ENCODE data around the gene PPARA. TPM values are rescaled to one million over a fixed set of nuclear protein-coding genes. Genes with fewer than 3 reads are reported as not detected.

PPARA gene
- total and polyA plus RNA-seq, 2 donors (not counting 1 experiment from before 2014, with no cell fraction given), result 4.1 to 29.8 TPM

GRCh38 chr22:46180370-46181137, 30.2 kb downstream of the PPARA start:
- ChIA-PET POLR2A (no interaction called here), CTCF (no interaction called here)
- Histone ChIP-seq H3K4me3 (ENCODE audit: control extremely low read depth in 1 of 5, extremely low read depth in 1 of 5, insufficient read depth in 1 of 5, low read depth in 2 of 5, low read length in 4 of 5) (no peak overlapping the region), H4K20me1 (ENCODE audit: control insufficient read depth, insufficient read depth, low read length, poor library complexity, severe bottlenecking) (no peaks in the 10 kb centered on the region), H2AFZ (ENCODE audit: insufficient read depth, low read depth, low read length, poor library complexity, severe bottlenecking) (no peak overlapping the region), H3K27ac (ENCODE audit: low read length in 2 of 2) (no peak overlapping the region), H3K79me2 (ENCODE audit: control insufficient read depth, insufficient read depth, low read length) (no peaks in the 10 kb centered on the region), H3K4me2 (replicated peaks; ENCODE audit: low read depth, low read length, poor library complexity, severe bottlenecking) (no peak overlapping the region), H3K9ac (ENCODE audit: low read length) (no peak overlapping the region), H3K27me3 (replicated peaks in 1 of 4; ENCODE audit: control extremely low read depth in 1 of 4, control insufficient read depth in 3 of 4, insufficient read depth in 4 of 4, low read length in 3 of 4) (no peaks in the 10 kb centered on the region), H3K9me3 (ENCODE audit: control extremely low read depth in 1 of 3, control insufficient read depth in 2 of 3, insufficient read depth in 1 of 3, low read length in 2 of 3) (peaks cover 4 to 30% (median 28%) of the 10 kb centered on the region in 3 donors), H3K4me1 (ENCODE audit: control insufficient read depth in 2 of 2, insufficient read depth in 2 of 2, low read length in 2 of 2) (no peaks in the 10 kb centered on the region), H3K36me3 (replicated peaks in 1 of 2; ENCODE audit: control extremely low read depth in 1 of 2, control insufficient read depth in 1 of 2, extremely low read depth in 1 of 2, insufficient read depth in 2 of 2, low read length in 1 of 2) (peaks cover 8 to 31% of the 10 kb centered on the region in 2 experiments)
- ATAC-seq (ENCODE audit: low read depth) (no peak), DNase-seq (no peak)
- H3K4me1 Mint-ChIP-seq, result no peaks in the 10 kb centered on the region
- TF ChIP-seq EZH2 (IDR thresholded peaks at IDR 0.05; ENCODE audit: borderline replicate concordance, insufficient read depth, low read depth, low read length, poor library complexity, severe bottlenecking), result no peak
- TF ChIP-seq, protein P1, sequence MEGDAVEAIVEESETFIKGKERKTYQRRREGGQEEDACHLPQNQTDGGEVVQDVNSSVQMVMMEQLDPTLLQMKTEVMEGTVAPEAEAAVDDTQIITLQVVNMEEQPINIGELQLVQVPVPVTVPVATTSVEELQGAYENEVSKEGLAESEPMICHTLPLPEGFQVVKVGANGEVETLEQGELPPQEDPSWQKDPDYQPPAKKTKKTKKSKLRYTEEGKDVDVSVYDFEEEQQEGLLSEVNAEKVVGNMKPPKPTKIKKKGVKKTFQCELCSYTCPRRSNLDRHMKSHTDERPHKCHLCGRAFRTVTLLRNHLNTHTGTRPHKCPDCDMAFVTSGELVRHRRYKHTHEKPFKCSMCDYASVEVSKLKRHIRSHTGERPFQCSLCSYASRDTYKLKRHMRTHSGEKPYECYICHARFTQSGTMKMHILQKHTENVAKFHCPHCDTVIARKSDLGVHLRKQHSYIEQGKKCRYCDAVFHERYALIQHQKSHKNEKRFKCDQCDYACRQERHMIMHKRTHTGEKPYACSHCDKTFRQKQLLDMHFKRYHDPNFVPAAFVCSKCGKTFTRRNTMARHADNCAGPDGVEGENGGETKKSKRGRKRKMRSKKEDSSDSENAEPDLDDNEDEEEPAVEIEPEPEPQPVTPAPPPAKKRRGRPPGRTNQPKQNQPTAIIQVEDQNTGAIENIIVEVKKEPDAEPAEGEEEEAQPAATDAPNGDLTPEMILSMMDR (IDR thresholded peaks at IDR 0.05), result no peak
- 97% methylated on average over 12 of the region's 12 CpGs for WGBS (ENCODE audit: insufficient coverage)
- intact Hi-C loops (cut with micrococcal nuclease), result no loop called here
- H3K27me3 Mint-ChIP-seq, result no peaks in the 10 kb centered on the region
- H3K27ac Mint-ChIP-seq, result no peak overlapping the region
- peaks cover 13% of the 10 kb centered on the region for H3K9me3 Mint-ChIP-seq (ENCODE audit: insufficient read depth)
- no peak overlapping the region for H3K4me3 Mint-ChIP-seq

DNA sequence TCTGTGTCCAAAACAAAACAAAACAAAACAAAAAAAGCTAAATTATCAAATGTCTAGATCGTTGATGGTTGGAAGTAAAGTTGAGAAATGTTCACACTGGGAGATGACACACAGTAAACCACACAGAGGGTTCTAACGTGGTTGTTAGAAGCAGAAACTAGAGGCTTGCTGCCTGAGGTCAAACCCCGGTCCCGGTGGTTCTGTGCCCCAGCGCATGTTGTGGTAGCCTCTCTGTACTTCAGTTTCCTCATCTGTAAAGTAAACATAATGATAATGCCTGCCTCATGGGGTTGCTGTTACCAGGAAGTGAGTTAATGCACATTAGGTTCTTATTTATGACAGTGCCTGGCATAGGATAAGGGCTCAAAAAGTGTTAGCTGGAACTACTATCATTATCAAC, 33.4 kb downstream of the PPARA start:
- H3K9ac ChIP-seq (ENCODE audit: low read length), result no peak overlapping the region
- H3K27ac ChIP-seq (ENCODE audit: low read length in 2 of 2), result no peak overlapping the region
- no peak overlapping the region for H2AFZ ChIP-seq (ENCODE audit: insufficient read depth, low read depth, low read length, poor library complexity, severe bottlenecking)
- WGBS (ENCODE audit: insufficient coverage), result 89% methylated on average over 1 of the region's 5 CpGs
- no peak overlapping the region for H3K4me3 ChIP-seq (ENCODE audit: control extremely low read depth in 1 of 5, extremely low read depth in 1 of 5, insufficient read depth in 1 of 5, low read depth in 2 of 5, low read length in 4 of 5)
- H3K36me3 ChIP-seq (replicated peaks in 1 of 2; ENCODE audit: control extremely low read depth in 1 of 2, control insufficient read depth in 1 of 2, extremely low read depth in 1 of 2, insufficient read depth in 2 of 2, low read length in 1 of 2), result peaks cover 5 to 22% of the 10 kb centered on the region in 2 experiments
- no peaks in the 10 kb centered on the region for H3K27me3 ChIP-seq (replicated peaks in 1 of 4; ENCODE audit: control extremely low read depth in 1 of 4, control insufficient read depth in 3 of 4, insufficient read depth in 4 of 4, low read length in 3 of 4)
- intact Hi-C loops (cut with micrococcal nuclease), result no loop called here
- ATAC-seq (ENCODE audit: low read depth), result no peak
- H3K79me2 ChIP-seq (ENCODE audit: control insufficient read depth, insufficient read depth, low read length), result no peaks in the 10 kb centered on the region
- DNase-seq, result no peak
- no peak overlapping the region for H3K27ac Mint-ChIP-seq
- TF ChIP-seq EZH2 (IDR thresholded peaks at IDR 0.05; ENCODE audit: borderline replicate concordance, insufficient read depth, low read depth, low read length, poor library complexity, severe bottlenecking), result no peak
- TF ChIP-seq, protein P1 (IDR thresholded peaks at IDR 0.05), result no peak
- no peak overlapping the region for H3K4me2 ChIP-seq (replicated peaks; ENCODE audit: low read depth, low read length, poor library complexity, severe bottlenecking)
- H3K4me1 Mint-ChIP-seq, result no peaks in the 10 kb centered on the region
- CTCF ChIA-PET, result no interaction called here
- POLR2A ChIA-PET, result no interaction called here
- no peaks in the 10 kb centered on the region for H3K27me3 Mint-ChIP-seq
- H3K4me3 Mint-ChIP-seq, result no peak overlapping the region
- H3K9me3 Mint-ChIP-seq (ENCODE audit: insufficient read depth), result peaks cover 7% of the 10 kb centered on the region
- H3K9me3 ChIP-seq (ENCODE audit: control extremely low read depth in 1 of 3, control insufficient read depth in 2 of 3, insufficient read depth in 1 of 3, low read length in 2 of 3), result peaks cover 4 to 28% (median 24%) of the 10 kb centered on the region in 3 donors
- H4K20me1 ChIP-seq (ENCODE audit: control insufficient read depth, insufficient read depth, low read length, poor library complexity, severe bottlenecking), result no peaks in the 10 kb centered on the region
- H3K4me1 ChIP-seq (ENCODE audit: control insufficient read depth in 2 of 2, insufficient read depth in 2 of 2, low read length in 2 of 2), result no peaks in the 10 kb centered on the region

Measured in B cell (primary cell).